Natural killer cell treated with Interleukin-12 subunit alpha and Interleukin-12 subunit beta and Interleukin-15 and Interleukin-18, amount 100 ng/mL, for 72 hours (primary cell): ENCODE results near the gene CLRN2. TPM values are rescaled to one million over a fixed set of nuclear protein-coding genes. Genes with fewer than 3 reads are reported as not detected.

ENCODE experiments used
- ATAC-seq, 2 donors: fragments of 150-1000 bp; cut with Tn5 transposase in 1 of 2; sonication (Bioruptor Pico), chemical (Tn5 transposase) in 1 of 2; 2 replicates each; pipeline ENCODE4 v1.10.0; 2021
- DNase-seq: peaks from one replicate; pipeline ENCODE4 v3.0.0; 2022; ENCODE audit warnings: low spot score
- H3K27ac Mint-ChIP-seq, 2 donors: 1 replicate in 1 of 2; 2 replicates in 1 of 2; pipeline ENCODE4 v1.8.0; 2022; ENCODE audit warnings: mixed read lengths in 2 of 2, mild to moderate bottlenecking in 1 of 2, moderate library complexity in 1 of 2
- H3K27me3 Mint-ChIP-seq, 2 donors: 1 replicate in 1 of 2; 2 replicates in 1 of 2; pipeline ENCODE4 v1.8.0; 2022; ENCODE audit warnings: mixed read lengths in 2 of 2
- H3K36me3 Mint-ChIP-seq: one replicate; pipeline ENCODE4 v1.8.0; 2022; ENCODE audit warnings: mixed read lengths
- H3K4me1 Mint-ChIP-seq, 2 donors: 1 replicate in 1 of 2; 2 replicates in 1 of 2; pipeline ENCODE4 v1.8.0; 2022; ENCODE audit warnings: low read depth in 2 of 2, mixed read lengths in 2 of 2, mild to moderate bottlenecking in 1 of 2
- H3K4me3 Mint-ChIP-seq: one replicate; pipeline ENCODE4 v1.8.0; 2022; ENCODE audit warnings: mixed read lengths
- H3K9me3 Mint-ChIP-seq: 2 replicates; pipeline ENCODE4 v1.8.0; 2022; ENCODE audit warnings: mixed read lengths
- total RNA-seq, 2 donors: library from RNA; stranded (reverse); gene quantifications; one replicate each; pipeline ENCODE4 v1.2.3, GENCODE V29; 2022

The CLRN2 gene
- total RNA-seq, 2 donors from 2014 or later: not detected

- Mint-ChIP-seq H3K4me3 (no peak overlapping the region), H3K4me1 (peaks cover 0 to 4% of the 10 kb centered on the region in 2 donors), H3K36me3 (no peaks in the 10 kb centered on the region), H3K27ac (no peak overlapping the region), H3K27me3 (no peaks in the 10 kb centered on the region), H3K9me3 (no peaks in the 10 kb centered on the region)
- no peak for DNase-seq
- ATAC-seq: no peak
Measured at GRCh38 chr4:17492058-17492741, 22.8 kb upstream of the CLRN2 start.

GRCh38 chr4:17492876-17493275 lies 22.1 kb upstream of the CLRN2 start:
- no peaks in the 10 kb centered on the region for H3K9me3 Mint-ChIP-seq

GRCh38 chr4:17493619-17494018 lies 21.3 kb upstream of the CLRN2 start:
- H3K27me3 Mint-ChIP-seq: no peaks in the 10 kb centered on the region
- peaks cover 0 to 6% of the 10 kb centered on the region in 2 donors for H3K4me1 Mint-ChIP-seq
- ATAC-seq (no peak), DNase-seq (no peak)
- no peak overlapping the region for H3K4me3 Mint-ChIP-seq
- H3K9me3 Mint-ChIP-seq: no peaks in the 10 kb centered on the region
- peaks cover 4% of the 10 kb centered on the region for H3K36me3 Mint-ChIP-seq
- H3K27ac Mint-ChIP-seq: no peak overlapping the region

More at GRCh38 chr4:17492876-17493275, 22.1 kb upstream of the CLRN2 start:
- Mint-ChIP-seq H3K4me3 (no peak overlapping the region), H3K27me3 (no peaks in the 10 kb centered on the region), H3K27ac (no peak overlapping the region), H3K36me3 (no peaks in the 10 kb centered on the region), H3K4me1 (peaks cover 0 to 4% of the 10 kb centered on the region in 2 donors)
- no peak for ATAC-seq
- no peak for DNase-seq

- DNase-seq: no peak
- Mint-ChIP-seq H3K9me3 (no peaks in the 10 kb centered on the region), H3K4me1 (peaks cover 0 to 6% of the 10 kb centered on the region in 2 donors), H3K4me3 (no peak overlapping the region), H3K36me3 (peaks cover 12% of the 10 kb centered on the region), H3K27me3 (no peaks in the 10 kb centered on the region), H3K27ac (no peak overlapping the region)
- ATAC-seq: no peak
Measured at GRCh38 chr4:17494258-17495190, 20.4 kb upstream of the CLRN2 start.

GRCh38 chr4:17497890-17498523 lies 17.0 kb upstream of the CLRN2 start:
- Mint-ChIP-seq H3K4me3 (no peak overlapping the region), H3K9me3 (no peaks in the 10 kb centered on the region), H3K4me1 (peaks cover 10 to 13% of the 10 kb centered on the region in 2 donors), H3K36me3 (peaks cover 27% of the 10 kb centered on the region), H3K27me3 (no peaks in the 10 kb centered on the region), H3K27ac (no peak overlapping the region)
- ATAC-seq (no peak), DNase-seq (no peak)

- Mint-ChIP-seq H3K27me3 (no peaks in the 10 kb centered on the region), H3K4me1 (peaks cover 13 to 15% of the 10 kb centered on the region in 2 donors), H3K9me3 (no peaks in the 10 kb centered on the region), H3K4me3 (no peak overlapping the region), H3K27ac (peak overlapping the region in 1 of 2 donors; percentile 45), H3K36me3 (peaks cover 36% of the 10 kb centered on the region)
- no peak for ATAC-seq
- DNase-seq: no peak
Measured at GRCh38 chr4:17500574-17500973, 14.4 kb upstream of the CLRN2 start.

GRCh38 chr4:17502756-17503155 lies 12.2 kb upstream of the CLRN2 start:
- Mint-ChIP-seq H3K4me1 (peaks cover 13 to 15% of the 10 kb centered on the region in 2 donors), H3K36me3 (peaks cover 36% of the 10 kb centered on the region), H3K4me3 (no peak overlapping the region), H3K27ac (no peak overlapping the region), H3K27me3 (no peaks in the 10 kb centered on the region), H3K9me3 (no peaks in the 10 kb centered on the region)
- no peak for ATAC-seq
- DNase-seq: no peak

- H3K27ac Mint-ChIP-seq: no peak overlapping the region
- no peaks in the 10 kb centered on the region for H3K9me3 Mint-ChIP-seq
- no peak for ATAC-seq
- H3K4me3 Mint-ChIP-seq: no peak overlapping the region
- peaks cover 10 to 15% of the 10 kb centered on the region in 2 donors for H3K4me1 Mint-ChIP-seq
- DNase-seq: no peak
- no peaks in the 10 kb centered on the region for H3K27me3 Mint-ChIP-seq
- H3K36me3 Mint-ChIP-seq: peaks cover 28% of the 10 kb centered on the region
Measured at GRCh38 chr4:17504081-17504480, 10.9 kb upstream of the CLRN2 start.

GRCh38 chr4:17510582-17510981 lies 4.4 kb upstream of the CLRN2 start:
- Mint-ChIP-seq H3K4me1 (peaks cover 16 to 33% of the 10 kb centered on the region in 2 donors), H3K9me3 (no peaks in the 10 kb centered on the region), H3K27me3 (peaks cover 10 to 11% of the 10 kb centered on the region in 2 donors), H3K27ac (peak overlapping the region in 1 of 2 donors; percentile 21), H3K4me3 (peak overlapping the region; percentile 93), H3K36me3 (no peaks in the 10 kb centered on the region)
- DNase-seq: no peak
- no peak for ATAC-seq

- Mint-ChIP-seq H3K27ac (peak overlapping the region; percentile 63 to 76), H3K27me3 (peaks cover 12 to 15% of the 10 kb centered on the region in 2 donors), H3K9me3 (no peaks in the 10 kb centered on the region), H3K36me3 (no peaks in the 10 kb centered on the region), H3K4me3 (peak overlapping the region; percentile 93), H3K4me1 (peaks cover 16 to 33% of the 10 kb centered on the region in 2 donors)
- ATAC-seq (no peak), DNase-seq (no peak)
Measured at GRCh38 chr4:17511051-17511450, 3.9 kb upstream of the CLRN2 start.

GRCh38 chr4:17511509-17511949 lies 3.4 kb upstream of the CLRN2 start:
- ATAC-seq (peak; percentile 62 to 75), DNase-seq (peak; percentile 63)
- Mint-ChIP-seq H3K9me3 (no peaks in the 10 kb centered on the region), H3K36me3 (no peaks in the 10 kb centered on the region), H3K27ac (peak overlapping the region; percentile 63 to 76), H3K4me3 (peak overlapping the region; percentile 93), H3K4me1 (peaks cover 16 to 33% of the 10 kb centered on the region in 2 donors), H3K27me3 (peaks cover 12 to 18% of the 10 kb centered on the region in 2 donors)

- ATAC-seq (peak; percentile 99), DNase-seq (peak; percentile 90)
- Mint-ChIP-seq H3K9me3 (no peaks in the 10 kb centered on the region), H3K36me3 (no peaks in the 10 kb centered on the region), H3K27me3 (peaks cover 18 to 25% of the 10 kb centered on the region in 2 donors), H3K27ac (peak within 1 kb of the TSS; percentile 63 to 76), H3K4me1 (peaks cover 16 to 33% of the 10 kb centered on the region in 2 donors), H3K4me3 (peak within 1 kb of the TSS; percentile 93)
Measured at GRCh38 chr4:17511950-17512795, 2.8 kb upstream of the CLRN2 start, which contains the start of gene QDPR. TSS of gene QDPR (minus strand) at chr4:17512090. CDS start at chr4:17512054, 36 bp downstream.
